Hematopoietic multipotent progenitor cell treated with erythropoietin and hydrocortisone succinate and interleukin-3 and kit ligand, for 17 days (in vitro differentiated cells): Measurements from ENCODE around the gene SLC49A3.
"Not testable (repeated sequence)": the region's sequence is repeated elsewhere in the genome, so short reads cannot be mapped to it uniquely, and the experiment has no call there.

Experiments used
- DNase-seq: peaks from one replicate; pipeline ENCODE4 v3.0.0-alpha.2; 2015; ENCODE audit warnings: low spot score

Gene SLC49A3

DNA sequence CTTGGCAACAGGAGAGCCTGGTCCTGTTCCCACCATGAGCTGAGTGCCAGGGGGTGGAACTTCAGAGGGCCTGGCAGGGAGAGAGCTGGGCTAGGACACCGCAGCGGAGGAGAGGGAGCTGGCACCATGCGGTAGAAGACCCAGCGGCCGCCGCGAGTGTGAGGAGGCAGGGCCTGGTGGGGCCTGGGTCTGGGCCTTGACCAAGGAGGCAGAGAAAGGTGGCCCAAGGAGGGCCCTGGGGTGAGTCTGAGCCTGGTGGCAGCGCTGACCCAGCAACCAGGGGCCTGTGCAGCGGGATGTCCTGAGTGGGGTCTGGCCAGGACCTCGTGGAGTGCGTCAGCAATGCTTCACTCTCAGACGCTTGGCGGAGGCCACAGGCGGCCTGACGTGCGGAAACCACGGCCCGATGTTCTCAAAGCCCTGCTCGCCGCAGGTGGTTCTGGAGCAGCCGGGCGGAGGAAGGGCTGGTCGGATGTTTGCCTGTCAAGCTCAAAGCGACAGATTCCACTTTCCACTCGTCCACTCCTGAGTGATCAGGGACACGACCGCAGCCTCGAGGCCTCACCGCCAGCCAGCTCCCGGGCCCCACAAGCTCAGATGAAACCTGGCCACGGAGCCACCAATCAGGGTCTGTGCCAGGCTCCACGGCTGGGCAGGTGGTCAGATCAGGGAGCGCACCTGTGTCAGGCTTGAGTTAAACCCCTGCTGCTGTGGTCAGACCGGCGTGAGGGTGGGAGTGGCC lies 35.7 kb downstream of the SLC49A3 start:
- no peak for DNase-seq

DNA sequence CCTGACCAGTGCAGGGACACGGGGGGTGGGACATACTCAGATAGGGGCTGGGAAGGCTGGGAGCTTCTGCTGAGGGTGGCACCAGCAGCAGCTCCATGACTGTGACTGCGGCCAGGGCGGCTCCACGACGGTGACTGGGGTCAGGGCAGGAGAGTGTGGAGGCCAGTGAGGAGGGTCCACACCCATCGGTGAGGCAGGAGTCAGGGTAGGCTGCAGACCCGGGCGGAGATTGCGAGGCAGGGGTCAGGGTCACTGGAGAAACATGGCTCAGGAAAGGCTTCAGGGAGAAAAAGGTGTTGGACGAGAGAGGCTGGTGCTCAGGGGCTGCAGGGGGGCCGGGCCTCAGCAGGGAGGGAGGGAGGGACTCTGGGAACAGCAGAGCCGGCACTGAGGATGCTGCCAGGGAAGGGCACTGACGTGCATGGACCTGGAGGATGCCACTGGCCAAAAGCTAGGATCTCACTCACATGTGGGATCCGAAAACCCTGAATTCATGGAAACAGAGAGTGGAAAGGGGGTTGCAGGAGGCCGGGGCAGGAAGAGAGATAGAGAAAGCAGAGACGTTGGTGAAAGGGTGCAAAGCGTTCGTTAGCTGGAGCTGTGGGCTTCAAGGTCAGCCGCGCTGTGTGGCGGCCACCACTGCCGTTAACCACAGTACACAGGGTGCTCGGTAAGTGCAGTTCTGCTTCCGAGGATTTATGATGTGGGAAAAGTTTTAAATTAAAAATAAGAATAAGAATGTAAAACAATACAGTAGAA lies 36.9 kb downstream of the SLC49A3 start:
- DNase-seq: no peak

DNA sequence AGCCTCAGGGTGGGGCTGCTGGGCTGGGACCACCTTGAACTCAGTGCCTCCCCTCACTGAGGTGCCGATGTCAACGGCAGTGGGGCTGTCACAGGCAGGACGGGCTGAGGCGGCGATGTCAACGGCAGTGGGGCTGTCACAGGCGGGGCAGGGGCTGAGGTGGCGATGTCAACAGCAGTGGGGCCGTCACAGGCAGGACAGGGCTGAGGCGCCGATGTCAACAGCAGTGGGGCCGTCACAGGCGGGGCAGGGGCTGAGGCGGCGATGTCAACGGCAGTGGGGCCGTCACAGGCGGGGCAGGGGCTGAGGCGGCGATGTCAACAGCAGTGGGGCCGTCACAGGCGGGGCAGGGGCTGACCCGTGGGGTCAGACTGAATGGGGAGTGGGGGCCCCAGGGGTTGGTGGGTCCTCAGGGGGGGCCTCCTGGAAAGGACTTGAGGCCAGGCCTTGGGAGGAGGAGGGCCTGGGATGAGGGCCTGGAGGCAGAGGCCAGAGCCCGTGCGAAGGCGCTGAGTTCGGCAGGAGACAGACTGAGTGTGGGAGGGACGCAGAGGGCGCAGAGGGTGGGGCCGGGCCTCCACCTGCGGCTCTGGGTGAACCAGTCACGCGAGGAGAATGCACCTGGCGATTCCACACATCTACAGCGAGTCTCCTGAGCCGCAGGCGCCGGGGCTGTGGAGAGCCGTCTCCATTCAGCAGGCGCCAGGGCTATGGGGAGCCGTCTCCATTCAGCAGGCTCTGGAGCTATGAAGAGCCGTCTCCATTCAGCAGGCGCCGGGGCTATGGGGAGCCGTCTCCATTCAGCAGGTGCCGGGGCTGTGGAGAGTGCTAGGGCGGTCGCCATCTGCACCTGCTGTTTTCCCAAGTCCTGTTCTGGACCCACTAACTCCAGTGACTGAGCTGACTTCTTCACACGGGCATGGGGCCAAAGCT lies 37.7 kb downstream of the SLC49A3 start:
- DNase-seq: no peak

DNA sequence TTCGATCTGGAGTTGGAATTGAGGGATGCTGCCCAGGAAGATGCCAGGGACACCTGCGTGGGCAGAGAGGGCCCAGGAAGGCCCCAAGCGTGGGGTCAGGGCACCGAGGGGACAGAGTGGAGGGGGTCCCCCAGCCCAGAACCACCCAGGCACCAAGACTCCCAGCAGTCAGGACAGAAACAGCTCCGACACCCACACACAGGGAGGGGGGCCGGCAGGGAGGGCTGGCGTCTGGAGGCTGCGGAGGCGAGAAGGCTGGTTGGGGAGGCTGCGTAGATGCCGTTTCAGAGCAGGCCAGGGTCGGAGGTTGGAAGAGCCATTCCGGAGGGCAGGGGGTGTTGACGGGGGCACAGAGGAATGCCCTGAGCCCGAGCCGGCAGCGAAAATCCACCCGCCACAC lies 38.5 kb downstream of the SLC49A3 start:
- DNase-seq: no peak

DNA sequence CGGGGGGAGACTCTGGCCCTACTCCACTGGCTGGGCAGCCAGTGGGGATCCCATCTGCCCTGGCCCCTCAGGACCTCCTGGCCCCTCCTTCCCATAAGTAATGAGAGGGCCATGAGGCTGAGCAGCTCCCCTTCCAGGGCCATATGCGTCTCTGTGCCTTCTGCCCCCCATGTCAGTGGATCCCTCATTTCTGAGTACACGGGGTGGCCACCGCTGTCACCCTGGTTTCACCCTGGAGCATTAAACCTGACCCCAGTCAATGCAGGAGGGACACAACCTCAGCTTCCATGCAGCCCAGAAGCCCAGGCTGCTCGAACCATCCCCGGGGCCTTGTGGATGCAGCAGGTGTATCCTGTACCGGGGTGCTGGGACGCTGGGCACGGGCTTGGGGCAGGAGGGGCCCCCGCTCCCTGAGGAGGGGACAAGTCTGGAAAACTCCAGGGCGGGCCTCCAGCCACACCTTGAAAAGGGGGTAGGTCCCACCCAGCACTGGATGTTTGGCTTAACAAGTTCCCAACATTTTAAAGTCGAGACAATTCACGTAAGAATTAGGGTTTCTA lies 39.1 kb downstream of the SLC49A3 start:
- DNase-seq: no peak

DNA sequence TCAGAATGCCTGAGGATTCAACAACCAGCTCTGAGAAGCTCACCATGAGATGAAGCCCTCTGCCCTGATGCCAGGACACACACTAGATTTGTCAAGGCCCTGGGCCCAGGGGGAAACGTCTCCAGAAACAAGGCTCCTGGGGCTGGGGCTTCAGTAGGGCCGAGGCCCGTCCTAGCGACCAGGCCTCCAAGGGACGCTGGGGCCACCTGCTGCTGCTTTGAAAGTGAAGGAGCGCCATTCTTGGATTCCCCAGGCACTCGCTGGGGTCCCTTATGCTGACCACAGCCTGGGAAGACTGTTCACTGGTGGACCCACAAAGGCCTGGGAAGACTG lies 39.7 kb downstream of the SLC49A3 start:
- no peak for DNase-seq

DNA sequence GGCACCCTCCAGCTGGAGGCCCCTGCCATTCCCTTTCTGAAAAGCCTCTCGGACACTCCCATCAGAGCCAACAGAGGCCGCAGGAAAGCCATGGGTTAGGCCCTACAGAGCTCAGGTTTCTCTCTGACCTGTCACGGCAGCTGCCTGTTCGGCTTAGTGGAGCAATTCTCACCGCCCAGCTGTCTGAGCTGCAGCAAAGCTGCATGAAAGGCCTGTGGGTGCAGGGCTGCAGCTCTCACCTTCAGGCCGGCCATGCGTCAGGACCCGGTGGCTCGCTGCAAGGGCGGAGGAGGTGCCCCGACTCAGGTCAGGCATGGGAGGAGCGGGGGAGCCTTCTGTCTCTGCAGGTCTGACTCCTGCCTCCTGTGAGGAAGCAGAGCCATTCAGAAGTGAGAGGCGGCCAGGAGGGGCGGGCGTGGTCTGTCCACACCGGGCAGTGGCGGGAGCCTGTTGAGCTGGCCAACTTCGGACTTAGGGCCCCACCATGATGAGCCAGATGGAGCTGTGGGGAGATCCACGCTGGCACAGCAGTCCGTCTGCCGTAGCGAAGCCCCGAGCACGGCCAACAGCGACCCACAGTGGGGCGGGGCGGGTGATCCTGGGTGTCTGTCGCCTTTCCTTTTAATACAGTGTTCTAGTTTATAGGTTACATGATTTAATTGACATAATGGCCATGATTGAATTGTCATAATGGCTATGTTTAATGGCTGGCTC lies 40.2 kb downstream of the SLC49A3 start:
- no peak for DNase-seq

DNA sequence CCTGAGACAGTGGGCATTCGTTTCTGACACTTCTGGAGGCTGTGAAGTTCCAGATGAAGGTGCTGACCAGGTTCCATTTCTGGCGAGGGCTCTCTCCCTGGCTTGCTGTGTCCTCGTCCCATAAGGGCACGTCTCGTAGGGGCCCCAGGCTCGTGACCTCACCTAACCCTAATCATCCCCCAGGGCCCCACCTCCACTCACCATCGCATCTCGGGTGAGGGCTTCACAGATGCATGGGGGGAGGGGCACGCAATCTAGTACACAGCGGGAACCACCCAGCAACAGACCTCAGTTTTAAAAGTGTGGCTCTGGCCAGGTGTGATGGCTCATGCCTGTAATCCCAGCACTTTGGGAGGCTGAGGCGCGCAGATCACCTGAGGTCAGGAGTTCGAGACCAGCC lies 41.5 kb downstream of the SLC49A3 start:
- no peak for DNase-seq

DNA sequence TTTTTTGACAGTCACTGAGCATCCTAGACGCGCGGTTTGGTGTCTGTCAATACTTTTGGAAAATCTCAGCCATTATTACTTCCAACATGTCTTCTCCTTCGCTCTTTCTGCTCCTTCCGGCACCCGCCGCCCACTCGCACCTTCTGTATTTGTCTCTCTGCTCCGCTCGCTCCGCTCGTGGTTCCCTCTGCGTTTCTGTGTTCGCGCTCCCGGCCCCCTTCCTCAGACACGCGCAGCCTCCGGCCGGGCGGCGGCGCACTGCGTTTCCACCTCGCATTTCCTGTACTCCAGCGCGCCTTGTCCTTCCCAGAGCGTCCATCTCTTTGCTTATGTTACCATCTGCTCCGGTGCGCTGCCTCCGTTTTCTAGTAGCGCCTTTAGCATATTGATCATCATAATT lies 42.5 kb downstream of the SLC49A3 start:
- no peak for DNase-seq

DNA sequence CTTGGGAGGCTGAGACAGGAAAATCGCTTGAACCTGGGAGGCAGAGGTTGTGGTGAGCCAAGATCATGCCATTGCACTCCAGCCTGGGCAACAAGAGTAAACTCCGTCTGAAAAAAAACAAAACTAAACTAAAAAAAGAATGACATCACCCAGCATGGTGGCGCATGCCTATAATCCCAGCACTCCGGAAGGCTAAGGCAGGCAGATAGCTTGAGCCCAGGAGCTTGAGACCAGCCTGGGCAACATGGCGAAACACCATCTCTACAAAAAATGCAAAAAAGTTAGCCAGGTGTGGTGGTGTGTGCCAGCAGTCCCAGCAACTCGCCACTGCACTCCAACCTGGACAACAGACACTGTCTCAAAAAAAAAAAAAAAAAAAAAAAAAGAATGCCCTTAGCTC lies 46.6 kb downstream of the SLC49A3 start:
- not testable (repeated sequence) for DNase-seq

DNA sequence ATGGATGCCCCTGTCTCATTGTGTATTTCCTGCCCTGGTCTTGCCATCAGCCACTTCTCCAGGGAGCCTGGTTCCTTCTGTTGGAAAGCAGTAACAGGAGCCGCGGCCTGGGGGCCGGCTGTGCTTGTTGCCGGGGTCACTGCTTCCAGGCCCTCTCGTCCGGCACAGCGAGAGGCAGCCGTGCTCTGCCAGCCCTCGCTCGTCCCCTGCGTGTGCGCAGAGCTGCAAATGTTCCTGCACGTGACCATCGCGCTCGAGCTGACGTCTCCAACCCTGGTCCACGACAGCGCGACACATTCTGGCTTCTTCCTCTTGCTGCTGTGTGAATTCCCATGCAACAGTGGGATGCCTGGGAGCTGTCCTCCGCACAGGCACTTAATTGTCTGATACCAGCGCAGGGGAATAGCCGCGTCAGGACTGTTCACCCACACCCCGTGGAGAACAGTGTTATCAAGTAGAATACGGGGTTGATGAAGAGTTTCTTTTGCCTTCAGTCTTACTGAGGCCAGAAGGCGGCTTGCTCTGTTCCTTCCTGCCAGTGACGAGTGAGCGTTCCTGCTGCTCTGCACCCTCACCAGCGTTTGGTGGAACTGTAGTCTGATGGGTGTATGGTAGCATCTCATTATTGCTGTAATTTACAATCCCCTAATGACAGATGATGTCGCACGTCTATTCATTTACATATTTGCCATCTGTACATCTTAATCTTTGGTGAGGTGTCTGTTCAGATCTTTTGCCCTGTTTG lies 51.2 kb downstream of the SLC49A3 start:
- DNase-seq: no peak

DNA sequence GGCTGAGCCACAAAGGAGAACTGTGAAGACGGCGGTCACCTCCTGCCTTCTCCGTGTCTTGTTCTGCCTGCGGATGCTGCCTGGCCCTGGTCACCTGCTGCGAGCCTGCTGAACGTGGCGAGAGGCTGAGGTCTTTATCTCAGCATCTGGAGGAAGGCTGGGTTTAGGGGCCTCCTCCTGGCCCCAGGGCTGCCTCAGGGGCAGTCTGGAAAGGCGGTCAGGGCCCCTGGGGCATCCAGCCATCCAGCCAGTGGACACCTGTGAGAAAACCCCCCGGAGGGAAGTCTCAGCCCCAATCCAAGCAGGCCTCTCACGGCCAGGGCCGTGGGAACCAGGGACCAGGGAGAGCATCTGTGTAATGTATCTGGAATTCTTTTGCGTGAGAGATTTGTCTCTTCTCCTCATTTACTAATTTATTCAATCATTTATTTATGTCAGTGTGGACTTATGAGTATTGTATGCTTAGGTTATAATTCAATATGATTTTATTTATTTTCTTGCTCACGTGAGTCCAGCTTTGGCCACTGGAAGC lies 52.3 kb downstream of the SLC49A3 start:
- no peak for DNase-seq

DNA sequence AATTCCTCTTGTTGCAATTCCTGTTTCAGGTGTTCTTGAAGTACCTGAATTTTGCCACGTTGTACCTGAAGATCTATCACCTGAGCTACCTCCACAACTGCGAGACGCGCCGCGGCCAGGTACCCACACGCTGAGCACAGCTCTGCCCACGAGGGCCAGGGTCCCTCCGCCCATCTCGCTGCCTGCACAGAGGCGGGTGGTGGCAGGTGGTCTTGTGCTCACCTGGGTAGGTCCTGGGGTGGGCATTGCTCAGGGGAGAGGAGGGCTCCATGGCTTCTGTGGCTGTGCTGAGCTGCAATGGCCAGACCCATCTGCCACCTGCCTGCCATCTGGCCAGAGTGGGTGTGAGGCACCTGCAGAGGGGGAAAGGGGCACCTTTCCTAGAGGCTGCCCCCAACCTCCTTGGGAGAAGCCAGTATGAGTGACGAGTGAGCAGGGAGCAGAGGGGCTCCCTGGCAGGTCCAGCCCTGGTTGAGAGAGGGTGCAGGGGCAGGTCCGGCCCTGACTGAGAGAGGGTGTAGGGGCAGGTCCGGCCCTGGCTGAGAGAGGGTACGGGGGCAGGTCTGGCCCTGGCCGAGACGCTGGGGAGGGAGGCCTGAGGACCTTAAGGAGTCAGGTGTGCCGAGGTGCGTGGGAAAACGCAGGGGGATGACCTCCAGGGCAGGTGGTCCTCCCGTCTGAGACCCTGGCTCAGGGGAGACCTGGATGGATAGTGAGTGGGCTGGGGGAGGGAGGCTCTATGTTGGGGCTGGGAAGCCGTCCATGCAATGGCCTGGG lies 52.9 kb downstream of the SLC49A3 start:
- no peak for DNase-seq

DNA sequence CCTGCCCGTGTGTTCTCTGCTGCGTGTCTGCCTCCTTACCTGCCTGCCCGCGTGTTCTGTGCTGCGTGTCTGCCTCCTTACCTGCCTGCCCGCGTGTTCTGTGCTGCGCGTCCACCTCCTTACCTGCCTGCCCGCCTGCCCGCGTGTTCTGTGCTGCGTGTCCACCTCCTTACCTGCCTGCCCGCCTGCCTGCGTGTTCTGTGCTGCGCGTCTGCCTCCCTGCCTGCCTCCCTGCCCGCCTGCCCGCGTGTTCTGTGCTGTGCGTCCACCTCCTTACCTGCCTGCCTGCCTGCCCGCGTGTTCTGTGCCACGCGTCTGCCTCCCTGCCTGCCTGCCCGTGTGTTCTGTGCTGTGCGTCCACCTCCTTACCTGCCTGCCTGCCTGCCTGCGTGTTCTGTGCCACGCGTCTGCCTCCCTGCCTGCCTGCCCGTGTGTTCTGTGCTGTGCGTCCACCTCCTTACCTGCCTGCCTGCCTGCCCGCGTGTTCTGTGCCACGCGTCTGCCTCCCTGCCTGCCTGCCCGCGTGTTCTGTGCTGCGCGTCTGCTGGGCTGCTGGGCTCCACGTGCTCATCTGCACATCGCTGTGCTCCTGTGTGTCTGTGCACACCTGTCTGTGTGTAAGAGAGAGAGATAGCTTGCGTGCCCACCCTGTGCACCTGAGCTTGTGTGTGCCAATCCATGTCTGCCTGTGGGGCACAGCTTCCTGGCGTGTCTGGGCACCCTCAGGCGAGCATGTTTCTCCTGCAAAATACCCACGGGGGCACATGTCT lies 53.7 kb downstream of the SLC49A3 start:
- not testable (repeated sequence) for DNase-seq

DNA sequence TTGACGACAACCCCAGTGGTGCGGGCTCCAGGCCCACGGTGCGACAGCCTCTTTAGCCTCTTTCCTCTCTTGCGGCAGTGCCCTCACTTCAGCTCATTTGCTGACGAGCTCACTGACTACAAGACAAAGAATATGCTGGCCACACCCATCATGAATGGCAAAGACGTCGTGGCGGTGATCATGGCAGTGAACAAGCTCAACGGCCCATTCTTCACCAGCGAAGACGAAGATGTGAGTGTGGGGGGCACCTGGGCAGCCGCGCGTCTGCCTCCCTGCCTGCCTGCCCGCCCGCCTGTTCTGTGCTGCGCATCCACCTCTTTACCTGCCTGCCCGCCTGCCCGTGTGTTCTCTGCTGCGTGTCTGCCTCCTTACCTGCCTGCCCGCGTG lies 54.4 kb downstream of the SLC49A3 start:
- DNase-seq: no peak

DNA sequence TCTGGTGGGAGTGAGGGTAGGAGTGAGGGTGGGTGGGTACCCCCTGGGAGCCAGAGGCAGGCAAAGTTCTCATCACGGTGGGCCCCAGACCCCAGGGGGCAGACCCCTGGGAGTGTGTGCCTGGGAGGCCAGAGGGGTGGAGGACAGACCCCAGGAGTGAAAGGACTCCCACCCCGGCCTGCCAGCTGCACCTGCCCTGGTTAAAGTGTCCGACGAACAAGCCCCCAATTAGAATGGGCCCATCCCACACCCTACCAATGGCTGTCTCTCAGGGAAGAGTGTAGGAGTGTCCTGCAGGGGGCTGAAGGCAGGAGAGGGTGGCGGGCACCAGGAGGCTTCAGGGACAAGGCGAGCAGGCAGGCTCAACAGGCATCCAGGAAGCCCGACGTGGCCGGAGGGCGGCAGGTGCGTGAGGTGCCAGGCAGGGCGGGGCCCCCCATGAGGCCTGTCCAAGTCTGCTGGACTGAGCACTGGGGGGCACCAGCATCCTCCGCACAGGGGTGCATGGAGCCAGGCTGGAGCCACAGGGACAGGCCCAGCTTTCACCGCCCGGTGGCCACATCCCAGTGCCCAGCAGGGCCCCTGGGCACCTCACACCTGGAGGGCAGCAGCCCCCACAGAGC lies 54.9 kb downstream of the SLC49A3 start:
- no peak for DNase-seq

DNA sequence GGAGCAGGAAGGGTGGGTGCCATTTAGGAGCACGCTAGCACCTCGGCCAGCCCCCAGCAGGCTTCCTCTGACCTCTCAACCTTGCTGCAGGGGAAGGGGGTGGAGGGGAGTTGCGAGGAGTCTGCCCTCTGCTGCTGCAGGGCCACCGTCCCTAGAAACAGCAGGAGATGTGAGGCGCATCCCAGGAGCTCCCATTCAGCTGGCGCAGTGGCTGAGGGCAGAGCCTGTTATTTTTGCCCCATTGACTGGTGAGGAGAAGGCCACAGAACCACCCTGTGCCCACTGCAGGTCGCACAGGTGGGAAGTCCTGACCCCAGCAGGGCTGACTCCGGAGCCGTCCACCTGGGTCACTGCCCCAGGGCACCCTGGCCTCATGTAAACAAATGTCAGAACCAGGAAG lies 55.5 kb downstream of the SLC49A3 start:
- no peak for DNase-seq

DNA sequence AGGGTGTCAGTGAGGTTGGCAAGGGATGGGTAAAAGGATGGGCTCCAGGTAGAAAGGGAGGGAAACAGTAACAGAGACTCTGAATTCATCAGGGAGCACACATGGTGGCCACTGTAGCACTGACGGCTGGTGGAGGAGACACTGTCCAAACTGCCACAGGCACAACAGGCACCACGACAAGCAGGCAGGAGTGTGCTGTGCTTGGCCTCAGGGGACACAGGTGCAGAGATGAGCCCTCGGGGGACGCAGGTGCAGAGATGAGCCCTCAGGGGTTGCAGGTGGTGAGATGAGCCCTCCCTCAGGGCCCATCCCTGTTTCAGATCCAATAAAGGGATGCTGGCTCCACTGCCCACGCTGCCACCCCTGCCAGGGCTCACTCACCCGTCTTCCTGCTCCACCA lies 56.0 kb downstream of the SLC49A3 start:
- no peak for DNase-seq
